Mucosa of gallbladder (tissue), 1 donor: Measurements from ENCODE around the gene ARL16. TPM values are rescaled to one million over a fixed set of nuclear protein-coding genes. Genes with fewer than 3 reads are reported as not detected.
A peak's percentile ranks its signal among the peaks of the same experiment; 100 is the strongest.

ENCODE experiments used
- DNase-seq: peaks from one replicate; pipeline ENCODE4 v3.0.0-alpha.2; 2020; ENCODE audit warnings: low spot score
- total RNA-seq: library from RNA; stranded (reverse); gene quantifications from one replicate; pipeline ENCODE4 v1.2.1, GENCODE V29; 2021
- donor health status: DM: no; HTN: no; CAD: no.

The ARL16 gene
- total RNA-seq, 1 donor from 2014 or later, result 37.6 TPM

DNA sequence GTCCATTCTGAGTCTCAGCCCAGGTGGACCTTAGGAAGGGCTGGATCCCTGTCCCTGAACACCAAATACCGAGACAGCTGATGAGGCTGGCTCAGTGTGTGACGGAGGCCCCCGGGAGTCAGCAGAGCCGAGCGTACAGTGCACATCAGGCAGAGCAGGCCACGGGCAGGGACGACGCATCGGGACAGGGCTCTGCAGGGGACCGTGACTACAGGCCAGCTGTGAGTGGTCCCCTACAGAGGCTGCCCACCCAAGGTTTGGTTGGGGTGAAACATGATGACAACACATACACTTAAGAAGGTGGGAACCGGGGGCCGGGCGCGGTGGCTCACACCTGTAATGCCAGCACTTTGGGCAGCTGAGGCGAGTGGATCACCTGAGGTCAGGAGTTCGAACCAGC is 10.6 kb downstream of the ARL16 start:
- no peak for DNase-seq

DNA sequence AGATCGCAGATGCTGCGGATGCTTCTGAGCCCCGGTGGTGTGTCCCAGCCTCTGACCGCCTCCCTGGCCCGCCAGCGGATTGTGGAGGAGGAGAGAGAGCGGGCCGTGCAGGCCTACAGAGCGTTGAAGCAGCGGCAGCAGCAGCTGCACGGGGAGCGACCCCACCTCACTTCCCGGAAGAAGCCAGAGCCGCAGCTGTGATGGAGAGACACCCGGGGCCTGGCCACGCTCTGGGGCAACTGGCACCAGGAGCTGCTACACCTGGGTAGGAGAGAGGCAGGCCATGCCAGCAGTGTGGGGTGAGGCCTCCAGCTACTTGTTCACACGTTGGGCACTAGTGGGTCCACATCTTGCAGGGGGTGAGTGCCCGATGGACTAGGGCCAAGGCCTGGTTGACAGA is 11.1 kb downstream of the ARL16 start:
- no peak for DNase-seq

DNA sequence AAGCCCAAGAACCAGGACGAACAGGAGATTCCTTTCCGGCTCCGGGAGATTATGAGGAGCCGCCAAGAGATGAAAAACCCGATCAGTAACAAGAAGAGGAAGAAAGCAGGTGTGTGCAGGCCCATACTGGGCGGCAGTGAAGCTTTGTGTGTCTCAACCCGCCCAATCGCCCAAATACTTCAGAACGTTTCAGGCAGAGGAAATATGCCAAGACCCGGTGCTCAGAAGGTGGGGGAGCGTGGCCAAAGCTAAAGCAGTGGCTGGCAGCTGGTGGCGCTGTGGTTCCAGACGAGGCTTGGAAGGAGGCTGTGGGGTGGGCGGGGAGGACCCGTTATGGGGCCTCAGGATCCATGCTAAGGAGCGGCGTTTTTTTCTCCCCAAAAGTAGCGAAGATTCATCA is 15.8 kb downstream of the ARL16 start:
- DNase-seq, result no peak

DNA sequence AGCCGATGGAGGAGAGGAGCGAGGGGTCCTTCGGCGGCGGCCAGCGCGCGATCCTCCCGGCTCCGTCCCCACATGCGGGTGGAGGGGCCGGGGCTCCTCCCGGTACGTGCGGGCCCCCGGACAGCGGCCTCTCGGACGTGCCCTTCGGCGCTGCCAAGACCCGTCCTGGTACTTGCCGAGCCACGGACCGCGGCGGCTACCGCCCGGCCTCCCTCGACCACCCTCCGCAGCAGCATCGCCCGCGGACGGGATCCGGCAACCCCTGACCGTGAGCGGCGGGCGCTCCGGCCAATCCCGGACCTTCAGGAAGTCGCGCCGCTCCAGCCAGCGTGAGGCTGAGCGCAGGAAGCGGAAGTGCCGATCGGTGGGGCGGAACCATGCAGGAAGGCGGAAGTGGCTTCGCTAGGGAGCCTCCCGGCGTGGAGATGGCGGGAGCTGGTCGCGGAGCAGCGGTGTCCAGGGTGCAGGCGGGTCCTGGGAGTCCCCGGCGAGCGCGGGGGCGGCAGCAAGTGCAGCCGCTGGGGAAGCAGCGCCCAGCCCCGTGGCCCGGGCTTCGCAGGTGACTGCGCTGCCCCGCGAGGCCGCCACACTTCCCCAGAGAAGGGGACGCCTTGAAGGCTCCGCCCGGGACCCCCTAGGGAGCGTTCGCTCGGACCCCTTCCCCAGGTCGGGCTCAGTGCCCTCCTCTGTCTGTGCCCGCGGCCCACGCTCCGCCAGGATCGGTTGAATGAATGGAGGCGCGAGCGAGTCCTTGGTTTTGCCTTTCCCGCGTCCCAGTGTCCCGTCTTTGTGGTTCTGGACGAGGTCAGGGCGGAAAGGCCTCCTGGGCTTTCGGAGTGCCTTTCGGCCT is 17.0 kb downstream of the ARL16 start, which contains the start of the genes CCDC137 and OXLD1:
TSS of gene CCDC137 (plus strand) at position 396 of the 850 bp plus-strand sequence. CDS start at position 426, 30 bp downstream.
TSS of gene OXLD1 (minus strand) at position 264 of the 850 bp plus-strand sequence. CDS start at position 236, 28 bp downstream.
- peak; percentile 96 for DNase-seq

DNA sequence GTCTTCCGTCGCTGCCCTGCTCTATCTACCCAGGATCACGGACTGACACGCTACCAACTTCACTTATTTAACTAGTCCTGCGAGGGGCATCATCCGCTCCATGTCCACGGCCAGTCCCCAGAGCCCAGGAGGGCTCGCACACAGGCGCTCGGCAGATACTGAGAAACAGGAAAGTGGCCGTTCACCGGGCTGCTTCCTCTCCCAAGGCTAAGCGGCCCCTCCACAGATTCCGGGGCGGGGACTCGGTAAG is 17.6 kb downstream of the ARL16 start:
- DNase-seq, result no peak

DNA sequence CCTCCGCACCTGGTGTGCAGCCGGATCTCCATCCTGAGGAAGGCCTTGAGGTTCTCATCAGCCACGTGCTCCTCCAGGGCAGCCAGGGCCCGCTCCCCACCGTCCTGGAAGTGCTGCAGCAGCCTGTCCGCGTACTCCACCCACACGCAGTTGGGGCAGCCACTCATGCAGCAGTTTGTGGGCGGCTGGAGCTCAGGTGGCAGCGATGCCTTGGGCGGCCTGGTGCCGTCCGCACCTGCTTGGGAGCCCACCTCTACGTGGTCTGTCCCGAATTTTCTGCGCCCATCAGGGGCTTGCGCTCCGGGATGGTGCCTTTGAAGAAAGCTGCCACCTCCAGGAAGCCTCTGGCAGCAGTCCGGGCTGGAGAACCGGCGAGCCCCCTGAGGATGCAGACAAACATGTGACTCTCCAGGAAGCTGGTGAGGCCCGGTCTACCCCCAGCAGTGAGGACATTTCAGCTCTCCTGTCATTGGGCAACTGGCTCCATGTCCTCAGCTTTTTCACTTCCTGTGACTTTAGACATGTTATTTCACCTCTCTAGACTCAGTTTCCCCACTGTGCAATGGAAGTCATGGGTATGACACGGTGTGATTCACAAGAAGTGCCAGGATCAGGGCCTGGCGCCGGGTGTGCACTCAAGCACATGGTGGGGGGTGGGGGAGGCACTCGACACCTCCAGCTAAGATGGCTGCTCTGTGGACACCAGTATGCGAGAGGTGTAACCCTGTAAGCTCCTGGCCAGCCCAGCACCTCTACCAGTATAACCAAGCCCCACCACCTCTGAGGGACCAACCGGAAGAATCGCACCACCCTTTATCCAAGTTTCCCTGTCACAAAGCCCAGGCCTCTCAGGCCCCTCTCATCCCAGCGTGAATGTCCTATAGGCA is 18.1 kb downstream of the ARL16 start:
- no peak for DNase-seq

DNA sequence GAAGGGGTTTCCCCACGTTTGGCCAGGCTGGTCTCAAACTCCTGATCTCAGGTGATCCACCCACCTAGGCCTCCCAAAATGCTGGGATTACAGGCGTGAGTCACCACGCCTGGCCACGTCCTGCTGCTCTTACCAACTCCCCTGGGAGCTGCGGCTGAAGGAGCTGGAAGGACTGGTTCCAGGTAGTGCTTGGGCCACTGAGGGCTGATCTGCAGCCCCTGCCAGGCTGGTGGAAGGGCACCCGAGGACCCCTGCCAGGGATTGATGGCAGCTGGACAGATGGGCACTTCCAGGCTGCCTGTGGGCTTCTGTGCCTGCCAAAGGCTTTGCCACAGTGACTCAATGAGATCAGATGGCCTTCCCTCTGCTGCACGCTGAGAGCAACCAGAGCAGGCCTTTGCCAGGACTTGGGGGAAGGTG is 19.5 kb downstream of the ARL16 start:
- no peak for DNase-seq

DNA sequence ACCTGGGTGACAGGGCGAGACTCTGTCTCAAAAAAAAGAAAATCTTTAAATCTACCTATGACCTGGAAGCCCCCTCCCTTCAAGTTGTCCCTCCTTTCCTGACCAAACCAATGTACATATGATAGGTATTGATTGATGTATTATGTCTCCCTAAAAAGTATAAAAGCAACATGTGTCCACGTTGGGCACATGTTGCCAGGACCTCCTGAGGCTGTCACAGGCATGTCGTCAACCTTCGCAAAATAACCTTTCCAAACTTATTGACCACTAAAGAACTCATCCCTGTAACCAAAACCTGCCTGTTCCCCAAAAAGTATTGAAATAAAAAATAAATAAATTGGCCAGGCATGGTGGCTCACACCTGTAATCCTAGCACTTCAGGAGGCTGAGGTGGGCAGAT is 21.6 kb downstream of the ARL16 start:
- DNase-seq, result no peak

DNA sequence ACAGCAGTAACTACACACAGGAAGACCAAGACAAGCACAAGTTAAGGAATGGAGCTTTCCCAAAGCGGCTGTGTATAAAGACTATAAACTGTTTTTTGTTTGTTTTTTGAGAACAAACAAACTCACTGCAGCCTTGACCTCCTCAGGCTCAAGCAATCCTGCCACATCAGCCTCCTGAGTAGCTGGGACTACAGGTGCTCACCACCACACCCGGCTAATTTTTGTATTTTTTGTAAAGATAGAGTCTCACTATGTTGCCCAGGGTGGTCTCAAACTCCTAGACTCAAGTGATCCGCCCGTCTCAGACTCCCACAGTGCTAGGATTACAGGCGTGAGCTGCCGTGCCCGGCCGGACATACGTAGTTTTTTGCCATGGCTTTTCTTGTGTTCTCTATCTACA is 23.2 kb downstream of the ARL16 start:
- DNase-seq, result no peak

DNA sequence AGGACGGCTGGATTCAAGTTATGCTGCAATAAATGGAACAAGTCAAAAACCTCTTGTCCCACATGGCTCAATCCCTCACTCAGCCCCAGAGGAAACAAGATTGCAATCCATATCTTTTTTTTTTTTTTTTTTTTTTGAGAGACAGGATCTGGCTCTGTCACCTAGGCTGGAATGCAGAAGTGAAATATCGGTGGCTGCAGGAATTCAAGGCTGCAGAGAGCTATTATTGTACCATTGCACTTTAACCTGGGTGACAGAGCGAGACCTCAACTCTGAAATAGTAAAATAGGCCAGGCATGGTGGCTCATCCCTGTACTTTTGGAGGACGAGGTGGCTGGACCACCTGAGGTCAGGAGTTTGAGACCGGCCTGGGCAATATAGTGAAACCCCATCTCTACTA is 24.6 kb downstream of the ARL16 start:
- no peak for DNase-seq

DNA sequence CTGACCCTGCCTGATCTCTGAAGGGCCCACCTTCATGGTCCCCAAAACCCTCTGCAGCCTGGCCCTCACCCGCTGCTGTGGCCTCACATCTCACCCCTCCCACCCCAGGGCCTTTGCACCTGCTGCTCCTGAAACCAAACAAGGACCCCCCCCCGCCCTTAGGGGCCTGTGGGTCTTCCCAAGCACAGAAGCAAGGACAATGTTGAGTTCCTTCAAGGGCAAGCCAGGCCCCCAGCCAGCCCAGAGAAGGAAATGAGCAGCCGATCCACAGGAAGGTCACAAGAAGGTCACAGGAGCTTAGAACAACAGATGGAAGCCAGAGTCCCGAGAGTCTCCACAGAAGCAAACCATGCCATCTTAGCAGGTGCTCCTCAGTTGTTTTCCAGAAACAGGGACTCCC is 26.8 kb downstream of the ARL16 start:
- DNase-seq, result no peak

DNA sequence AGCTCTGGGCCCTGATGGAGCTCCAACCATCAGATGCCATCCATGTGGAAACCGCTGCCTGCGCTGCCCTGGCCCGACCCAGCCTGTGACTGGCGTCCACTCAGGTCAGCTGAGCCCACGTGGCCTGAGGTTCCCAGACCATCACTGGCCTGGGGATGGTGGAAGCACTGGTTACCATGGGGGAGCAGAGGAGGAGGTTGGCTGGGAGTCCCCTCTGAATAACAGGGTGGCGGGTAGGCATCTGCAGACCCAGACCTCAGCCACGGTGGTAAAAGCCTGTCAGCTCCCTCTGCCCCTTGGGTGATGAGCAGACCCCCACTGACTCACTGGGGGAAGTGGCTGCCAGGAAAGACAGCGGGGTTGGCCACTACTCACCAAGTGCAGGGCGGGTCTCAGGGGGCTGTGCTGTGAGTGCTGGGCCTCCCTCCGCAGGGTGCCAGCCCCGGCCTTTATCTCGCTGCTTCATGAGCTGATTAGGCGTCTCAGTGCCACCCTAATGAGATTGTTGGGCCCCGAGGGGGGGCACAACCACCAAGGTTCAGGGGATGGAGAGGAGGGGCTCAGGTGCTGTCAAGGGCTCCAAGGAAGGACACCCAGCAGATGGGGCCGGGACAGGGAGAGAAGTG is 27.4 kb downstream of the ARL16 start, which contains the start of gene PDE6G:
TSS of gene PDE6G (minus strand) at position 425 of the 626 bp plus-strand sequence. CDS start 3,237 bp downstream, outside the sequence.
- no peak for DNase-seq

DNA sequence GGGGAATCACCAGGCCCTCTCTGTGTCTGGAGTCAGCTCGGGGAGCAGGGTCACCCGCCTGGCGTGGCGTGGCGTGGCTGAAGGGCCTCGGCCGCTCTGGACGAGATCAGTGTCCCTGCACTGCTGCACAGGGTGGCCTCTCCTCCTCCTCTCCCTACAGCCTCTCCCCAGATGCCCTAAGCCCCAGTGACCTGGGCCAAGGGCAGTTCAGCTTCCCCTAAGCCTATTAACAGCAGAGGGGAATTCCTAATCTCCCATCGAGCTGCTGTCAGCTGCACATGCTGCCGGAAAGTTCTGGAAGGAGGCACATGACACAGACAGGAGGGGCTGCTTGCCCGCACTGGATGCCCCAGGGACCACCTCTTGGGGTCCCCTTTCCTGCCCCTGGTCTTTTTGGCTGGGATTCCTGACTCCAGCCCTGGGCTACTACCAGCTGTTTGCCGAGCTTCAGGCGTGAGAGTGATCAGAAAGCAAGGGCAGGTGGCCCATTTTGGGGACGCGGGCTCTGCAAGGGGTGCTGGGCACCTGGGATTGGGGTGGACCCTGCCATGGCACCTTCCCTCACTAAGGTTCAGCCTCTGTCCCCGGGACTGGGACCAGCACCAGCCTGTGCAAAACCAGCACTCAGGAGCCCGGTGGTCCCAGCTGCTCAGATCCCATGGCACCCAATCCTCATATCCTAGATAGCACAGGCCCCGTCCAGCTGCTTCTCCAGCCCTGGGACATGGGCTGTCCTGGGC is 28.0 kb downstream of the ARL16 start:
- no peak for DNase-seq

DNA sequence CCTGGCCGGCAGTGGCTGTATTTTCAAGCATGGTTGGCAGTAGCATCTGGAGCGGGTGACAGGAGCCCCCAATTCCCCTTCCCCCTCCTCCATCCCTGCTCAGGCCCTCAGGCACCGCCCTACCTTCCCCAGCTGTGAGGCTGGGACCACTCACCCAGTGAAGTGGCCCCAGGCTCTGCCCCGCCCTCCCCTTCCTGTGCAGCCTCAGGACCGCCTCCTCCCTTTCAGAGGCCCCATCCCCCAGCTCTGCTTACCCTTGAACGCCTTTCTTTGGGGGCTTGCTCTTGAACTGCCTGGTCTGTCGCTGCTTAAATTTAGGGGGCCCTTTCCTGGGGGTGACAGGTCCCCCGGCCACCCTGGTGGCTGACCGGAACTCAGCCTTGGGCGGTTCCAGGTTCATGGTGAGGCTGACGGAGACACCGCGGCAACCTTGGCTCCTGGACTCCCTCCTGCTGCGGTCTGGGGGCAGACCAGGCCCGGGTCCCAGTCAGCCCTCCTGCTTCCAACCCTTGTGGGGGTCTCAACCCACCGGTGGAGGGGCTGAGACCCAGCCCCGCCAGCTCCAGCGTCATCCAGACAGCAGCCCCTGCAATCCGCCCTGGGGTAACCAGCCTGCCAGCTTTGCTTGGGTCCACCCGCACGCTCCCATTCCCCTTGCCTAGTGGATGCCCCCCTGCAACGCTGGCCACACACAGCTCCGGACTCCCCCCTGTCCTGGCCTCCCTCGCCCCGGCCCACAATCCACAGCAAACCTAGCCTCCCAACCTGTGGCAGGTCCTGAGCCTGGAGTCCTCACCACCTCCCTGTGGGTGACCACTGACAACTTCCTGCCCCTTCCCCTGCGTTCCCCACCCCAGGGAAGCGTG is 30.5 kb downstream of the ARL16 start:
- no peak for DNase-seq

DNA sequence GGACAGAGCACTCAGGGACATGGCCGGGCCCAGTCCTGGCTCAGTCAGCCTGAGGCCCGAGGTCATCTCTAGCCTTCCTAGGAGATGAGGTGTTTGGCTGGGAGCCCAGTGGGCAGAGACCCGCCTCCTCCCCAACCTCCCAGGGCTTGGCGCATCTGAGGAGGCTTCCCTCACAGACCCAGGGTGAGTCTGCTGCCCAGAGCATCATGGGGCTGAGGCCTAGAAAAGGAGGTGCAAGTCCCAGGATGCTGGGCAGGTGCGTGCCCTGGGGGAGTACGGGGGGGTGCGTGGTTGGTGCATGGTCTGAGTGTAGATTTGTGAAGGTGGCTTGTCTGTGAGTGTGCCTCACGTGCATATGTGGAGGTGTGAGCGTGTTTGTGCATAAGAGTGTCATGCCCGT is 31.9 kb downstream of the ARL16 start:
- peak; percentile 43 for DNase-seq

DNA sequence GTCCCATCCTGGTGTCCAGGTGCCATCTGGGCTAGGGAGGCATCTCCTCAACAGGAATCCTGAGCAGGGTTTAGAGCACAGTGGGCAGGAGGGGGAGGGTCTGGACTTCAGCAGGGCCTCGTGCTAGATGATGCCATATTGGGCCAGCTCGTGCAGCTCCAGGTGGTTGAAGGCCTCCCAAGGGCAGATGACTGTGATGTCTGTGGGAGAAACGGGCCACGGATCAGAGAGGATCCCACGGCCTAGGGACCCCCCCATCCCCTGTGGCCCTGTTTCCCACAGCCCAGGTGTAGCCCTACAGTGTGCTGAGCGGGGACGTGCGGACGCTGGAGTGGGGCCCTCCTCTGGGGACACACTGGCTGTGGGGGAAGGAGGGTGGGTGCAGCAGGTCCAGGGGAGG is 32.6 kb downstream of the ARL16 start:
- no peak for DNase-seq

DNA sequence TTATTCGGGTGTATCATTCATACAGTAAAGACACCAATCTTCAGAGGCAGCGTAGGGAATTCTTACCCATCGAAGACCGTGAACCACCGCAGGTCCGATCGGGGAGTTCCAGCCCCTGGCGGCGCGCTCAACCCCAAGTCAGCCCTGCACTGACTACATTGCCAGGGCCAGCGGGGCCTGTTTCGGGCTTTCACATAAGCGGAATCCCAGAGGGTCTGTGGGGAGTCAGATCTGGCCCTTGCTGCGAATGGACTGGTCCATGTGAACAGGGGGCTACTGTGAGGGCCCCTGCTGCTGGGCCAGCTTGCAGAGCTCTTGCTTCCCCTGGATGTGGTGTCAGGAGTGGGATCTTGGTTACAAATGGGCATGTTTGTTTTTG is 34.9 kb downstream of the ARL16 start:
- DNase-seq, result no peak

DNA sequence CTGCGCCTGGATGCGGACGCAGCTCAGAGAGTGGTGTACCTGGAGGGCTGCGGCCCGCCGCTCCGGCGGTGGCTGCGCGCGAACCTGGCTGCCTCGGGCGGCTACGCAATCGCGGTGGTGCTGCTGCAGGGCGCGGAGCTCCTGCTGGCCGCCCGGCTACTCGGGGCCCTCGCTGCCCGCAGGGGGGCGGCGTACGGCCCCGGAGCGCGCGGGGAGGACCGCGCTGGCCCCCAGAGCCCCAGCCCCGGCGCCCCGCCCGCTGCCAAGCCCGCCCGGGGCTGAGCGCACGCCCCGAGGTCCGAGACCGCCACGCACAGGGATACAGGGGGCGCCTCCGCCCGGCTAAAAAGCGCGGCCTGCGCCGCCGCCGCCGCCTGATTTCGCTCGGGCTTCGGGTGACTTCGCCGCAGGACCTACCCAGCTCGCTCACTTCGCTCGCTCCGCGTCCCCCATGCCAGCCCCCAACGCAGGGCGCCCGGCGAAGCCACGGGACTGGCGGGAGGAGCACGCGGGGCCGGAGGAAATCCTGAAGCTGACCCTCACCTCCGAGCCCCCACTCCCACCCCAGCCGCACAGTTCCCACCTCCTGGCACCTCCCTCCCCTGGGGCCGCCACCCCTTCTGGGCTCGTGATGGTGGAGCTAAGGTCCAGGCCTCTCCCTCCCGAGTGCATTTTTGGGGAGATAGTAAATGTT is 35.4 kb downstream of the ARL16 start:
- no peak for DNase-seq

DNA sequence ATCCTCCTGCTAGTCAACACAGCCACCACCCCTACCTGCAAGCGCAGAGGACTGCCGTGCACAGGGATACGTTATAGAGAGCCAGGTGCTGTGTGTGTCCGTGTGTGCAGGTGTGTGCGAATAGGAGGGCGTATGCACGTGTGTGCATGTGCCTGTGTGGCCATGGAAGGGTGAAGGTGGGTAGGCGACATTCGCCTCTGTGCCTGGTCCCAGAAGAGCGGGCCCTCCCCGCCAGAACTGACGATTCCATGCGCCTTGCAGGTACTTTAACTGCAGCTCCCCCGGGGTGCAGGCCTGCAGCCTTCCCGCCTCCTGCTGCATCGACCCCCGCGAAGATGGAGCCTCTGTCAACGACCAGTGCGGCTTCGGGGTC is 36.0 kb downstream of the ARL16 start:
- no peak for DNase-seq
